ENCODE results near the gene ENTPD1. TPM values are rescaled to one million over a fixed set of nuclear protein-coding genes. Genes with fewer than 3 reads are reported as not detected.
"Not testable (repeated sequence)": the region's sequence is repeated elsewhere in the genome, so short reads cannot be mapped to it uniquely, and the experiment has no call there.

Gene ENTPD1
- total RNA-seq, 2 experiments from 2014 or later, result 4.4 to 4.6 TPM

DNA sequence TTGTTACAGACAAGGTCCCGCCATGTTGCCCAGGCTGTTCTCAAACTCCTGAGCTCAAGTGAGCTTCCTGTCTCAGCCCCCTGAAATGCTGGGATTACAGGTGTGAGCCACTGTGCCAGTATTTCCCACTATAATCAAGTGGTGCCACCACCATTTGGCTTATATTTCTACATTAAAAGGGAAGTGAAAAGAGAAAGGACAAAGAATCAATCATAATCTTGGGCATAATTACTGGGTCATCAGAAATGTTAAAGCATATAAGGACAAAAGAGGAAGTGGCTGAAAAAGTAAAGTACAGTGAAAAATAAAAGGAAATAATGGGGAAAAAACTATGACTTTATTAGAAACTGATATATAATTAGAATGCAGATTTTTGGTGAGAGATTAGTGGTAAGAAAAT lies 25.7 kb upstream of the ENTPD1 start:
- peaks cover 2% of the 10 kb centered on the region for H3K36me3 Mint-ChIP-seq (ENCODE audit: low read depth)
- TF ChIP-seq, protein P1, sequence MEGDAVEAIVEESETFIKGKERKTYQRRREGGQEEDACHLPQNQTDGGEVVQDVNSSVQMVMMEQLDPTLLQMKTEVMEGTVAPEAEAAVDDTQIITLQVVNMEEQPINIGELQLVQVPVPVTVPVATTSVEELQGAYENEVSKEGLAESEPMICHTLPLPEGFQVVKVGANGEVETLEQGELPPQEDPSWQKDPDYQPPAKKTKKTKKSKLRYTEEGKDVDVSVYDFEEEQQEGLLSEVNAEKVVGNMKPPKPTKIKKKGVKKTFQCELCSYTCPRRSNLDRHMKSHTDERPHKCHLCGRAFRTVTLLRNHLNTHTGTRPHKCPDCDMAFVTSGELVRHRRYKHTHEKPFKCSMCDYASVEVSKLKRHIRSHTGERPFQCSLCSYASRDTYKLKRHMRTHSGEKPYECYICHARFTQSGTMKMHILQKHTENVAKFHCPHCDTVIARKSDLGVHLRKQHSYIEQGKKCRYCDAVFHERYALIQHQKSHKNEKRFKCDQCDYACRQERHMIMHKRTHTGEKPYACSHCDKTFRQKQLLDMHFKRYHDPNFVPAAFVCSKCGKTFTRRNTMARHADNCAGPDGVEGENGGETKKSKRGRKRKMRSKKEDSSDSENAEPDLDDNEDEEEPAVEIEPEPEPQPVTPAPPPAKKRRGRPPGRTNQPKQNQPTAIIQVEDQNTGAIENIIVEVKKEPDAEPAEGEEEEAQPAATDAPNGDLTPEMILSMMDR (IDR thresholded peaks at IDR 0.05), result no peak
- no peak overlapping the region for H3K4me3 Mint-ChIP-seq
- H3K27ac Mint-ChIP-seq, result no peak overlapping the region
- H3K27me3 Mint-ChIP-seq, result peaks cover 15% of the 10 kb centered on the region
- ChIA-PET POLR2A (no interaction called here), CTCF (interaction anchor here (1.6 kb wide), 1 partner anchor 134 kb away, joined by 5 read pairs; no protein-coding TSS in a partner anchor)
- ATAC-seq (no peak), DNase-seq (no peak)
- H3K9me3 Mint-ChIP-seq, result peaks cover 22% of the 10 kb centered on the region
- H3K4me1 Mint-ChIP-seq (ENCODE audit: low read depth), result no peaks in the 10 kb centered on the region
- intact Hi-C loops (cut with micrococcal nuclease), result no loop called here

DNA sequence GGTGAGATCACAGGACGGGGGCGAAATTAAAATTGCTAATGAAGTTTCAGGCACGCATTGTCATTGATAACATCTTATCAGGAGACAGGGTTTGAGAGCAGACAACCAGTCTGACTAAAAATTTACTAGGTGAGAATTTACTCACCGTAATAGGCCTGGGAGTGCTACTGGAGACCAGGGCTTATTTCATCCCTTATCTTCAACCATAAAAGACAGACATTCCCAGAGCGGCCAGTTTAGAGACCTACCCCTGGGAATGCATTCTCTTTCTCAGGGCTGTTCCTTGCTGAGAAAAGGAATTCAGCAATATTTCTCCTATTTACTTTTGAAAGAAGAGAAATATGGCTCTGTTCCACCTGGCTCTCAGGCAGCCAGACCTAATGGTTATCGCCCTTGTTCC lies 23.1 kb upstream of the ENTPD1 start:
- POLR2A ChIA-PET; intact Hi-C loops (cut with micrococcal nuclease); H3K4me3 Mint-ChIP-seq; CTCF ChIA-PET; ATAC-seq; H3K4me1 Mint-ChIP-seq (ENCODE audit: low read depth); H3K27ac Mint-ChIP-seq; H3K36me3 Mint-ChIP-seq (ENCODE audit: low read depth); DNase-seq: not testable (repeated sequence)
- peaks cover 17% of the 10 kb centered on the region for H3K27me3 Mint-ChIP-seq
- peaks cover 22% of the 10 kb centered on the region for H3K9me3 Mint-ChIP-seq

DNA sequence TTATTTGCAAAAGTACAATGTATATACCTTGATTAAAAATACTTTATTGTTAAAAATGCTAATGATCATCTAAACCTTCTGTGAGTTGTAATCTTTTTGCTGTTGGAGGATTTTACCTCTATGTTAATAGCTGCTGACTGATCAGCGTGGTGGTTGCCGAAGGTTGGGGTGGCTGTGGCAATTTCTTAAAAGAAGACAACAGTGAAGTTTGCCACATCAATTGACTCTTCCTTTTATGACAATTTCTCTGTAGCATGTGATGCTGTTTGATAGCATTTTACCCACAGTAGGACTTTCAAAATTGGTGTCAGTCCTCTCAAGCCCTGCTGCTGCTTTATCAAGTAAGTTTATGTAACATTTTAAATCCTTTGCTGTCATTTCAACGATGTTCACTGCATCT lies 16.9 kb upstream of the ENTPD1 start:
- no peaks in the 10 kb centered on the region for H3K36me3 Mint-ChIP-seq (ENCODE audit: low read depth)
- no peaks in the 10 kb centered on the region for H3K4me1 Mint-ChIP-seq (ENCODE audit: low read depth)
- no peak overlapping the region for H3K4me3 Mint-ChIP-seq
- H3K27me3 Mint-ChIP-seq, result peaks cover 11% of the 10 kb centered on the region
- ChIA-PET POLR2A (no interaction called here), CTCF (interaction anchor here (3.9 kb wide), 1 partner anchor 103 kb away, joined by 18 read pairs; no protein-coding TSS in a partner anchor)
- peaks cover 3% of the 10 kb centered on the region for H3K9me3 Mint-ChIP-seq
- ATAC-seq (no peak), DNase-seq (no peak)
- intact Hi-C loops (cut with micrococcal nuclease), result no loop called here
- TF ChIP-seq, protein P1 (IDR thresholded peaks at IDR 0.05), result no peak
- no peak overlapping the region for H3K27ac Mint-ChIP-seq

DNA sequence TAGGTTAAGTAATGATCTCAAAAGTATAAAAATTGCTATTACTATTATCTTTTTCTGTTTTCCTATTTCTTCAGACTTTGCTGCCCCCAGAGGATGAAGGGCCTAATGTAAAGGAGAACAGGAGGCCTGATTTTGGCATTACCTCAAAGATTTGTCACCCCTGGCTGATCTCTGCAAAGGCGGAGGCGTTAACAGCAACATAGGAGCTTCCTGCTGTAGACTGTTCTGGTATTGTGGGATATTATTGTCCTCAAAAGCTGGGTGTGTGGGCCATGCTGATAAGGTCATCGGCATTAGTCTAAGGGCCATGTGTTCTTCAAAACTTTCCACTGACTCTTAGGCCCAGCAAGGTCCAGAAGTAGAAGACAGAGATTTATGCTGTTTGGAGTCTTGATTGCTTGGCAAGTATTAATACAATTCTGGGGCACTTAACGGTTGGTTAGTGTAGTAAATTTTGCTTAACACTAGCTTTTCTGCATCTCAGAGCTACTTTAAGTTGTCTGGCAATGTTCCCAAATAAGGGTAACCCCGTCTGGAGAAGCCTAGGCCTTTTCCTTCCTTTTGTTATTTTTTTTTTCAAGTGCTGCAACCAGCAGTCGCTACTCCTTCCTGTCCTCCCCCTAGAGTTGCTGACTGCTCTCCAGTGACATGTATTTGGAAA lies 14.0 kb upstream of the ENTPD1 start:
- POLR2A ChIA-PET, result no interaction called here
- CTCF ChIA-PET, result interaction anchor here (1.0 to 3.9 kb wide), 3 partner anchors 14 to 100 kb away, joined by 3 to 18 read pairs (median 4); partner anchors contain the start of genes ENTPD1 and TCTN3
- H3K4me3 Mint-ChIP-seq, result no peak overlapping the region
- H3K9me3 Mint-ChIP-seq, result no peaks in the 10 kb centered on the region
- no peak overlapping the region for H3K27ac Mint-ChIP-seq
- intact Hi-C loops (cut with micrococcal nuclease), result no loop called here
- H3K4me1 Mint-ChIP-seq (ENCODE audit: low read depth), result no peaks in the 10 kb centered on the region
- TF ChIP-seq, protein P1 (IDR thresholded peaks at IDR 0.05), result no peak
- ATAC-seq (peak; percentile 24), DNase-seq (peak; percentile 6)
- no peaks in the 10 kb centered on the region for H3K36me3 Mint-ChIP-seq (ENCODE audit: low read depth)
- peaks cover 8% of the 10 kb centered on the region for H3K27me3 Mint-ChIP-seq

DNA sequence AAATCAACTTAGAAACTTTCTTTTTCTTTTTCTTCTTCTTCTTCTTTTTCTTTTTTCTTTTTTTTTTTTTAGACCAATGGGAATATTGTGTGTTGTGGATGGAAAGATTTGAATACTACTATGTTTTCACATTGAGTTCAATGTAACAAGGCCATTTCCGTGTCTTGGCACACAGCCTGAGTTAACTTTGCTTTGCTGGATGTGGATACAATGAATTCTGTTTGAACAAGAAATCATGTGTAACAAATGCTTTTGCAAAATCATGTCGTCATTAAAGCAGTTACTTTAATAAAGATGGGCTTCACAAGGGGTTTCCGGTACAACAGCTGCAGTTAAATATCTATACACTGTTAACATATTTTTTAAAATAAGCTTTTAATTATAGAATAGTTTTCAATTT lies 13.5 kb upstream of the ENTPD1 start:
- intact Hi-C loops (cut with micrococcal nuclease), result no loop called here
- ATAC-seq (no peak), DNase-seq (no peak)
- Mint-ChIP-seq H3K4me3 (no peak overlapping the region), H3K9me3 (no peaks in the 10 kb centered on the region), H3K27ac (no peak overlapping the region), H3K27me3 (peaks cover 6% of the 10 kb centered on the region), H3K4me1 (ENCODE audit: low read depth) (no peaks in the 10 kb centered on the region), H3K36me3 (ENCODE audit: low read depth) (no peaks in the 10 kb centered on the region)
- POLR2A ChIA-PET, result no interaction called here
- CTCF ChIA-PET, result interaction anchor here (1.0 to 3.9 kb wide), 3 partner anchors 14 to 99 kb away, joined by 3 to 18 read pairs (median 4); partner anchors contain the start of genes ENTPD1 and TCTN3
- TF ChIP-seq, protein P1 (IDR thresholded peaks at IDR 0.05), result no peak
